WERI-Rb-1 (cell line): ENCODE measurements around the gene GPR55.

ENCODE experiments used
- DNase-seq: peaks from one replicate; pipeline ENCODE4 v3.0.0-alpha.2; 2020
- H3K27ac ChIP-seq: fragments of 250-450 bp; sonication (Bioruptor Pico); 2 replicates; pipeline ENCODE4 v1.5.1; 2020; ENCODE audit warnings: mild to moderate bottlenecking, moderate library complexity
- H3K27me3 ChIP-seq: fragments of 250-450 bp; sonication (Bioruptor Pico); 2 replicates; pipeline ENCODE4 v1.5.1; 2021; ENCODE audit warnings: mild to moderate bottlenecking, low read depth, moderate library complexity; ENCODE audit not compliant: insufficient read depth, severe bottlenecking
- H3K36me3 ChIP-seq: fragments of 250-450 bp; sonication (Bioruptor Pico); 2 replicates; pipeline ENCODE4 v1.5.1; 2020; ENCODE audit warnings: mild to moderate bottlenecking, moderate library complexity
- H3K4me3 ChIP-seq: 2 replicates; pipeline ENCODE4 v1.5.1; 2011; ENCODE audit warnings: low read depth, mild to moderate bottlenecking, control low read depth, low read length
- H3K9me3 ChIP-seq: fragments of 250-450 bp; sonication (Bioruptor Pico); 2 replicates; pipeline ENCODE4 v1.5.1; 2021; ENCODE audit warnings: mild to moderate bottlenecking, moderate library complexity; ENCODE audit not compliant: severe bottlenecking
- TF ChIP-seq, protein P1 (sequence below): IDR thresholded peaks from 2 replicates; pipeline ENCODE4 v1.5.1; 2011; ENCODE audit warnings: low read depth, mild to moderate bottlenecking, control low read depth, inconsistent platforms, low read length

Gene GPR55

DNA sequence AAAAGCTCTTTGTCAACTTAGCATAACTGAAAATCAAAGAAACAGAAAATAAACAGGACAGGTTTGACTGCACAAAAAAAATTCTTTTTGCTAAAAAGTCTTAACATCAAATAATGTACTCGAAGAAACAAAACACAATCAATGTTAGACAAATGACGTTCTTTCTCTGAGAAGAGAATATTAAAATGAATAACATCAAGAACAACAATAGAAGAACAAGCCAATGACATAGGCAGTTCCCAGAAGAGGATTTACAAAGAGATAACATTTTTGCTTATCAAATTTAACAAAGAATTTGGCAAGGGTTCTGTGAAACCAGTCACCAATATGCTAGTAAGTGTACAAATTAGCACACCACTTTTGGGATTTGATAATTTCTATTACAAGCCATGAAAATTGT is 5.8 kb downstream of the GPR55 start:
- Histone ChIP-seq H3K27ac (no peak overlapping the region), H3K9me3 (no peaks in the 10 kb centered on the region), H3K36me3 (no peaks in the 10 kb centered on the region), H3K4me3 (no peak overlapping the region), H3K27me3 (no peaks in the 10 kb centered on the region)
- DNase-seq = no peak
- TF ChIP-seq, protein P1, sequence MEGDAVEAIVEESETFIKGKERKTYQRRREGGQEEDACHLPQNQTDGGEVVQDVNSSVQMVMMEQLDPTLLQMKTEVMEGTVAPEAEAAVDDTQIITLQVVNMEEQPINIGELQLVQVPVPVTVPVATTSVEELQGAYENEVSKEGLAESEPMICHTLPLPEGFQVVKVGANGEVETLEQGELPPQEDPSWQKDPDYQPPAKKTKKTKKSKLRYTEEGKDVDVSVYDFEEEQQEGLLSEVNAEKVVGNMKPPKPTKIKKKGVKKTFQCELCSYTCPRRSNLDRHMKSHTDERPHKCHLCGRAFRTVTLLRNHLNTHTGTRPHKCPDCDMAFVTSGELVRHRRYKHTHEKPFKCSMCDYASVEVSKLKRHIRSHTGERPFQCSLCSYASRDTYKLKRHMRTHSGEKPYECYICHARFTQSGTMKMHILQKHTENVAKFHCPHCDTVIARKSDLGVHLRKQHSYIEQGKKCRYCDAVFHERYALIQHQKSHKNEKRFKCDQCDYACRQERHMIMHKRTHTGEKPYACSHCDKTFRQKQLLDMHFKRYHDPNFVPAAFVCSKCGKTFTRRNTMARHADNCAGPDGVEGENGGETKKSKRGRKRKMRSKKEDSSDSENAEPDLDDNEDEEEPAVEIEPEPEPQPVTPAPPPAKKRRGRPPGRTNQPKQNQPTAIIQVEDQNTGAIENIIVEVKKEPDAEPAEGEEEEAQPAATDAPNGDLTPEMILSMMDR = no peak

DNA sequence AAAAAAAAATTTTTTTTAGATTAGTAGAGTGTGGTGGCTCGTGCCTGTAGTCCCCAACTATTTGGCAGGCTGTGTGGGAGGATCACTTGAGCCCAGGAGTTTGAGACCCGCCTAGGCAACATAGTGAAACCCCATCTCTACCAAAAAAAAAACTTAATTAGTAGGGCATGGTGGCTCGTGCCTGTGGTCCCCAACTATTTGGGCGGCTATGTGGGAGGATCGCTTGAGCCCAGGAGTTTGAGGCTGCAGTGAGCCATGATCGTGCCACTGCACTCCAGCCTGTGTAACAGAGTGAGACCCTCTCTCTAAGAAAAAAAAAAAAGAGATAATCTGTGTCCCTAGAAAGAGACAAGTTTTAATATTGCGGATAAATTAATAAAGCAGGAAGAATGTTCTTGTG is 8.8 kb downstream of the GPR55 start:
- Histone ChIP-seq H3K4me3 (no peak overlapping the region), H3K27ac (no peak overlapping the region), H3K27me3 (no peaks in the 10 kb centered on the region), H3K36me3 (no peaks in the 10 kb centered on the region), H3K9me3 (no peaks in the 10 kb centered on the region)
- TF ChIP-seq, protein P1 = no peak
- no peak for DNase-seq

DNA sequence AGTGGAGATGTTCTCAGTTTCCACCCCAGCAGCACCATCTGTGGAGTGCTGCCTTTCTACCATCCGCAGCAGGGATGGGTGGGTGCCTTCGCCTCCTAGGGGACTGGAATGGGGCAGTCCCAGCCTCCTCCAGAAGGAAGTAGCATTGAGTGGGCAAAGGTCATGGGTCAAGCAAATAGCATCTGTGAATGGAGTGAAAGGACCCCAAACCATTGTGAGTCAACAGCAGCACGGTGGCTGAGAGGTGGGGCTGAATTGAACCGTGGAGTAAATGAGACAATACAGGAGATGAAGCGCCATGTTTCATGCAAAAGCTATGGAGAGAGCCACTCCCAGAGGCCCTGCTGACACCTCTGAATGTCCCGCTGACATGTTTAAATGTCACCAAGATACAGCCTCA is 9.7 kb downstream of the GPR55 start:
- Histone ChIP-seq H3K27me3 (no peaks in the 10 kb centered on the region), H3K36me3 (no peaks in the 10 kb centered on the region), H3K9me3 (no peaks in the 10 kb centered on the region), H3K27ac (no peak overlapping the region), H3K4me3 (no peak overlapping the region)
- no peak for DNase-seq
- TF ChIP-seq, protein P1 = no peak

DNA sequence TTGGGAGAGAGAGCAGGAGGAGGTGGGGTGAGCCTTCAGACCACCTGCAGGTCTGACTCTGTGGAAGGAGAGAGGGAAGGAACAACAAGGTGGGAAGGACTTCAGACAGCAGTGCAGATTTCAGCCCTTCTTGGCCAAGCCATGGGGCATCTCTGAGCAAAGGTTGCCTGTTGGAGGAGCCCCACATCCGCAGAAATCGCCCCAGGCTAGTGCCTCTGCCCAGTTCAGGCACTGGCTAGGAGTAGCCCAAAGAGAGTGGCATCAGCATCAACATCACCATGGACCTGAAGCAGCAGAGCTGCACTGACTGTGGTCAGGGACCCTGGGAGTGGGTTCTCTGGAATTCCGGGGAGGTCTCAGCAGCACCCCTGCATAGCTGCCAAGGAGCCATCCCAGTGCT is 10.2 kb downstream of the GPR55 start:
- no peak overlapping the region for H3K27ac ChIP-seq
- DNase-seq = no peak
- no peak overlapping the region for H3K4me3 ChIP-seq
- no peaks in the 10 kb centered on the region for H3K9me3 ChIP-seq
- no peaks in the 10 kb centered on the region for H3K27me3 ChIP-seq
- H3K36me3 ChIP-seq = no peaks in the 10 kb centered on the region
- TF ChIP-seq, protein P1 = no peak

DNA sequence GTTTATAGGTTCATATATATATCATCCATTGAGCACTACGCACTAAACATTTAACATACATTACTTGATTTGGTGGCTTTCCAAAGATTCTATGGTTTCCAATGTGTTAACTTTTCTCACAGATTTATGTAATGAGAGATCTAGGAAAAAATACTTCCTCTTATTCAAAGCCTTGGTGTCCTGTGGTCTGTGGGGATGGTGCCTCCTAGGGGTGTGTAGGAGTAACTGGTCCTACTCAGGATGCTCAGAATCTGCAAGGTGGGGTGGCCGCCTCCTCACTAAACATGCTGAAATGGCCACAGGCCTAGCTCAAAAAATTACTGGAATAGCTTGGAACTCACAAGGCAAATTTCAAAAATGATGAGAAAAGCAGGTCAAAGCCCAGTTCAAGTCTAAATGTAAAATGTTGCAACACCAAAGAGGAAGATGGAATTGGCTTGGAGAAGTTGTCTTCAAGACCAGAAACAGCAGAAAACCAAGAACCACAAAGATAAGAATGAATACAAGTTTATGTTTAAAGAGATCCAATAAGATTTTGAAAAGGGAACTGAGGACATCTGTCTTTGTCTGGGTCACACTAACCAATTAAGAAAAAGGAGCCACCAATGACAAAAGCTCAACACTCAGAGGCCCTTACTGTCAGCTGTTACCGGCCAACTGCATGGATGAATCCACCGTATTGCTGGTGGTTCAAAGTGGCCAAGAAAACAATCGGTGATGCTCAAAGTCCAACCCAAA is 11.5 kb downstream of the GPR55 start:
- TF ChIP-seq, protein P1 = peak; percentile 62
- Histone ChIP-seq H3K4me3 (no peak overlapping the region), H3K36me3 (no peaks in the 10 kb centered on the region), H3K9me3 (no peaks in the 10 kb centered on the region), H3K27ac (no peak overlapping the region), H3K27me3 (no peaks in the 10 kb centered on the region)
- DNase-seq = peak; percentile 43

DNA sequence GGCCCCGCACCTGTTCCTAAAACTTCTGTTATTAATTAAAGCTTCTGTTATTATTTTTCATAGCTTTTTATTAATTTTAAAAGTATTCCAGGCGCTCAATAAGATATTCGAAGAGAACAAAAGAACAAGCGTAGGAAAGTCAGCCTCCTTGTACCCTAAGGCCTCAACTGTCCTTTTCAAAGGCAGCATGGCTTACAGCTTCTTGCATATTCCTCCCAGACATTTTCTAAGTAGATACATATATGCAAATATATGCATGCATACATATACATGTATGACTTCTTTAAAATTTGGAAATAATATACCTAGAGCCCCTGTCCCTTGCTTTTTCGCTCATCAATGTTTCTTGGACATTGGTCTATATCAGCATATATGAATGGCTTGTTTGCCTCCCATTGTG is 12.3 kb downstream of the GPR55 start:
- Histone ChIP-seq H3K36me3 (no peaks in the 10 kb centered on the region), H3K27me3 (no peaks in the 10 kb centered on the region), H3K4me3 (no peak overlapping the region)

More for the DNA sequence above, 12.3 kb downstream of the GPR55 start:
- no peak for DNase-seq
- Histone ChIP-seq H3K27ac (no peak overlapping the region), H3K9me3 (no peaks in the 10 kb centered on the region)
- TF ChIP-seq, protein P1 = no peak
